Glutamatergic neuron (in vitro differentiated cells): ENCODE results near the gene TSPAN18. TPM values are rescaled to one million over a fixed set of nuclear protein-coding genes. Genes with fewer than 3 reads are reported as not detected.
A peak's percentile ranks its signal among the peaks of the same experiment; 100 is the strongest.

ENCODE experiments used
- DNase-seq: peaks from one replicate; pipeline ENCODE4 v3.0.0; 2022
- H3K27ac Mint-ChIP-seq: one replicate; pipeline ENCODE4 v1.8.0; 2020; ENCODE audit warnings: mild to moderate bottlenecking, mixed read lengths, inconsistent platforms; ENCODE audit not compliant: unreplicated experiment
- H3K27me3 Mint-ChIP-seq: one replicate; pipeline ENCODE4 v1.8.0; 2020; ENCODE audit warnings: mild to moderate bottlenecking, moderate library complexity, mixed read lengths, inconsistent platforms; ENCODE audit not compliant: unreplicated experiment
- H3K36me3 Mint-ChIP-seq: one replicate; pipeline ENCODE4 v1.8.0; 2020; ENCODE audit warnings: mild to moderate bottlenecking, mixed read lengths, inconsistent platforms; ENCODE audit not compliant: unreplicated experiment
- H3K4me1 Mint-ChIP-seq: one replicate; pipeline ENCODE4 v1.8.0; 2020; ENCODE audit warnings: mild to moderate bottlenecking, low read depth, mixed read lengths, inconsistent platforms; ENCODE audit not compliant: unreplicated experiment
- H3K4me3 Mint-ChIP-seq: one replicate; pipeline ENCODE4 v1.8.0; 2020; ENCODE audit warnings: mild to moderate bottlenecking, mixed read lengths, inconsistent platforms; ENCODE audit not compliant: unreplicated experiment
- H3K9me3 Mint-ChIP-seq: one replicate; pipeline ENCODE4 v1.8.0; 2020; ENCODE audit warnings: mild to moderate bottlenecking, moderate library complexity, mixed read lengths, inconsistent platforms; ENCODE audit not compliant: unreplicated experiment
- total RNA-seq: library from RNA; stranded (reverse); fragmentation: NEBNext Ultra II Directional; extraction: Animal tissue kit (Norgen Biotek cat#: 25700); gene quantifications from one replicate; pipeline ENCODE4 v1.2.1, GENCODE V29; 2021; ENCODE audit not compliant: unreplicated experiment
- TF ChIP-seq, protein P1 (sequence below): fragments of 200-600 bp; sonication (generic); IDR thresholded peaks from one replicate; pipeline ENCODE4 v1.5.0; 2021; ENCODE audit not compliant: partially characterized antibody, unreplicated experiment

The TSPAN18 gene
- total RNA-seq, 1 donor from 2014 or later = 80.4 TPM

GRCh38 chr11:44973632-44974401 lies 247.1 kb downstream of the TSPAN18 start:
- peaks cover 10% of the 10 kb centered on the region for H3K27me3 Mint-ChIP-seq
- no peak overlapping the region for H3K4me3 Mint-ChIP-seq
- no peaks in the 10 kb centered on the region for H3K36me3 Mint-ChIP-seq
- TF ChIP-seq, protein P1, sequence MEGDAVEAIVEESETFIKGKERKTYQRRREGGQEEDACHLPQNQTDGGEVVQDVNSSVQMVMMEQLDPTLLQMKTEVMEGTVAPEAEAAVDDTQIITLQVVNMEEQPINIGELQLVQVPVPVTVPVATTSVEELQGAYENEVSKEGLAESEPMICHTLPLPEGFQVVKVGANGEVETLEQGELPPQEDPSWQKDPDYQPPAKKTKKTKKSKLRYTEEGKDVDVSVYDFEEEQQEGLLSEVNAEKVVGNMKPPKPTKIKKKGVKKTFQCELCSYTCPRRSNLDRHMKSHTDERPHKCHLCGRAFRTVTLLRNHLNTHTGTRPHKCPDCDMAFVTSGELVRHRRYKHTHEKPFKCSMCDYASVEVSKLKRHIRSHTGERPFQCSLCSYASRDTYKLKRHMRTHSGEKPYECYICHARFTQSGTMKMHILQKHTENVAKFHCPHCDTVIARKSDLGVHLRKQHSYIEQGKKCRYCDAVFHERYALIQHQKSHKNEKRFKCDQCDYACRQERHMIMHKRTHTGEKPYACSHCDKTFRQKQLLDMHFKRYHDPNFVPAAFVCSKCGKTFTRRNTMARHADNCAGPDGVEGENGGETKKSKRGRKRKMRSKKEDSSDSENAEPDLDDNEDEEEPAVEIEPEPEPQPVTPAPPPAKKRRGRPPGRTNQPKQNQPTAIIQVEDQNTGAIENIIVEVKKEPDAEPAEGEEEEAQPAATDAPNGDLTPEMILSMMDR = no peak
- peaks cover 4% of the 10 kb centered on the region for H3K9me3 Mint-ChIP-seq
- DNase-seq = peak; percentile 56
- H3K27ac Mint-ChIP-seq = peak overlapping the region; percentile 92
- H3K4me1 Mint-ChIP-seq = peaks cover 18% of the 10 kb centered on the region

GRCh38 chr11:44974402-44975000 lies 247.7 kb downstream of the TSPAN18 start:
- TF ChIP-seq, protein P1 = no peak
- H3K9me3 Mint-ChIP-seq = peaks cover 4% of the 10 kb centered on the region
- DNase-seq = no peak
- H3K4me3 Mint-ChIP-seq = no peak overlapping the region
- peaks cover 10% of the 10 kb centered on the region for H3K27me3 Mint-ChIP-seq
- H3K4me1 Mint-ChIP-seq = peaks cover 22% of the 10 kb centered on the region
- no peak overlapping the region for H3K27ac Mint-ChIP-seq
- no peaks in the 10 kb centered on the region for H3K36me3 Mint-ChIP-seq

GRCh38 chr11:44976576-44976975 lies 249.8 kb downstream of the TSPAN18 start:
- peaks cover 11% of the 10 kb centered on the region for H3K27me3 Mint-ChIP-seq
- H3K4me3 Mint-ChIP-seq = no peak overlapping the region
- peaks cover 25% of the 10 kb centered on the region for H3K4me1 Mint-ChIP-seq
- TF ChIP-seq, protein P1 = no peak
- no peak for DNase-seq
- H3K36me3 Mint-ChIP-seq = no peaks in the 10 kb centered on the region
- peaks cover 4% of the 10 kb centered on the region for H3K9me3 Mint-ChIP-seq
- no peak overlapping the region for H3K27ac Mint-ChIP-seq

- Mint-ChIP-seq H3K27ac (no peak overlapping the region), H3K4me3 (no peak overlapping the region)
- no peak for DNase-seq
Measured at GRCh38 chr11:44977493-44977984, 250.8 kb downstream of the TSPAN18 start.

More at GRCh38 chr11:44977493-44977984, 250.8 kb downstream of the TSPAN18 start:
- TF ChIP-seq, protein P1 = no peak
- Mint-ChIP-seq H3K9me3 (peaks cover 2% of the 10 kb centered on the region), H3K36me3 (peaks cover 5% of the 10 kb centered on the region), H3K4me1 (peaks cover 25% of the 10 kb centered on the region), H3K27me3 (peaks cover 13% of the 10 kb centered on the region)
